ENCODE data around the gene RWDD1. TPM values are rescaled to one million over a fixed set of nuclear protein-coding genes. Genes with fewer than 3 reads are reported as not detected.

RWDD1 gene
- total RNA-seq, 1 experiment from 2014 or later = 24.6 TPM

DNA sequence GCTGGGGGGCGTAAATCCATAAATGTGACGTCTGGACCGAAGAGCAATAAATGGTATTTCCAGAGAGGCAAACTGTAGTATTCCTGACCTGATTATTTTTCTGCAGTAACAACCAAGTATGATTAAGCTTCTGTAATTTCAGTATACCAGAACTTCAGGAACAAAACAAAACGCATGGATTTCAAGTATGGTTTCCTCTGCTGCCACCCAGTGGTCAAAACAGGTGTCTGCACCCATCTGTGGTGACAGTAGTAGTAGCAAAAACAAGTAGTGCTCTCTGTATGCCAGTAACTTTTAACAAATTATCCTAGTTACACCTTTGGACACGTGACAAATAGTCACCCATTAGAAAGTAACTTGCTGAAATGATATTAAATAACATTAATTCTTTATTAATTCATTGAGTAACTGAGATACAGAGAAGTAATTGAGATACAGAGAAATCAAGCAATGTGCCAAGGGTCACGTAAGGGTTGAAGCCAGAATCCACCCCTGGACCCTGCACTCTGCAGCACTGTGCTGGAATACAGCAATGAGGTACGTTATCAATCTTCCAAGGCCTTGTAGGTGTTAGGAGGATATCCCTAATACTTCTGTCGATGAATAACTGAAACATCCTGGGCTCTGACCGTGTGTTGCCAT lies 9.8 kb upstream of the RWDD1 start:
- Histone ChIP-seq H3K27ac (ENCODE audit: low read length) (no peak overlapping the region), H3K4me3 (ENCODE audit: low read length) (no peak overlapping the region), H3K4me1 (ENCODE audit: insufficient read depth, low read length) (peaks cover 17% of the 10 kb centered on the region), H3K4me2 (ENCODE audit: low read length) (no peak overlapping the region), H3K36me3 (ENCODE audit: low read depth, low read length) (no peaks in the 10 kb centered on the region), H4K20me1 (ENCODE audit: low read length) (no peaks in the 10 kb centered on the region), H3K9me3 (ENCODE audit: low read length) (no peaks in the 10 kb centered on the region), H2AFZ (ENCODE audit: low read length) (no peak overlapping the region), H3K9ac (ENCODE audit: low read length) (no peak overlapping the region), H3F3A (ENCODE audit: low read length, unreplicated experiment) (no peaks in the 10 kb centered on the region), H3K79me2 (ENCODE audit: low read length) (no peaks in the 10 kb centered on the region), H3K27me3 (ENCODE audit: low read length) (no peaks in the 10 kb centered on the region), H3K9me2 (replicated peaks; ENCODE audit: low read length) (no peaks in the 10 kb centered on the region)
- BruUV-seq (replicated peaks) = no TSS peak
- TF ChIP-seq EZH2phosphoT487 (IDR thresholded peaks at IDR 0.05; ENCODE audit: borderline replicate concordance, low read length) (no peak), EZH2 (IDR thresholded peaks at IDR 0.05; ENCODE audit: low read length, unreplicated experiment) (no peak)
- TF ChIP-seq, protein P1, sequence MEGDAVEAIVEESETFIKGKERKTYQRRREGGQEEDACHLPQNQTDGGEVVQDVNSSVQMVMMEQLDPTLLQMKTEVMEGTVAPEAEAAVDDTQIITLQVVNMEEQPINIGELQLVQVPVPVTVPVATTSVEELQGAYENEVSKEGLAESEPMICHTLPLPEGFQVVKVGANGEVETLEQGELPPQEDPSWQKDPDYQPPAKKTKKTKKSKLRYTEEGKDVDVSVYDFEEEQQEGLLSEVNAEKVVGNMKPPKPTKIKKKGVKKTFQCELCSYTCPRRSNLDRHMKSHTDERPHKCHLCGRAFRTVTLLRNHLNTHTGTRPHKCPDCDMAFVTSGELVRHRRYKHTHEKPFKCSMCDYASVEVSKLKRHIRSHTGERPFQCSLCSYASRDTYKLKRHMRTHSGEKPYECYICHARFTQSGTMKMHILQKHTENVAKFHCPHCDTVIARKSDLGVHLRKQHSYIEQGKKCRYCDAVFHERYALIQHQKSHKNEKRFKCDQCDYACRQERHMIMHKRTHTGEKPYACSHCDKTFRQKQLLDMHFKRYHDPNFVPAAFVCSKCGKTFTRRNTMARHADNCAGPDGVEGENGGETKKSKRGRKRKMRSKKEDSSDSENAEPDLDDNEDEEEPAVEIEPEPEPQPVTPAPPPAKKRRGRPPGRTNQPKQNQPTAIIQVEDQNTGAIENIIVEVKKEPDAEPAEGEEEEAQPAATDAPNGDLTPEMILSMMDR (conservative IDR thresholded peaks at IDR 0.05; ENCODE audit: low read depth, low read length) = peak; percentile 84
- peak; percentile 64 for ATAC-seq
- peak; percentile 77 for DNase-seq
- intact Hi-C loops (cut with micrococcal nuclease) = loop anchor here (1.0 kb wide), 2 partner anchors 25 to 274 kb away; no protein-coding TSS in a partner anchor
- ChIA-PET POLR2A (ENCODE audit: unreplicated experiment) (no interaction called here), CTCF (interaction anchor here (0.6 to 1.2 kb wide), 4 partner anchors 50 to 461 kb away, joined by 3 to 9 read pairs (median 4); partner anchors contain the start of genes CALHM5 and NT5DC1)

DNA sequence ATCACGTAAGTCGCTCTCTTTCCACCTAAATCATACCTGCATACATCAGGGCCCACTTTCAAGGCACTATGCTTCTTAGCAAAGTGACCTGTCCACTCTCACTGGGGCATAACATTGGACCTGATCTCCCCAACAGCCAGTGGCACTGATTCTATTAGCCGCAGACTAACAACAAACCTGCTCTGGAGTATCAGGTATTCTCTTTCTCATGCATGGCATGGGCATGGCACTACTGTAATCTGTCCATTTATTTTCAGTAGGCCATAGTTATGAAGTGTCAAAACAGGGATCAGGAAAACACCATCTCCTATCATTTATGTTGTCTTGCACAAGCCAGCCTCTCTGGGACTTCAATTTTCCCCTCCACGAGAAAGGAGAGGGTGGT lies 9.3 kb upstream of the RWDD1 start:
- intact Hi-C loops (cut with micrococcal nuclease) = no loop called here
- H2AFZ ChIP-seq (ENCODE audit: low read length) = no peak overlapping the region
- POLR2A ChIA-PET (ENCODE audit: unreplicated experiment) = no interaction called here
- no peaks in the 10 kb centered on the region for H3K79me2 ChIP-seq (ENCODE audit: low read length)
- no peaks in the 10 kb centered on the region for H3K9me2 ChIP-seq (replicated peaks; ENCODE audit: low read length)
- DNase-seq (no peak), ATAC-seq (no peak)
- CTCF ChIA-PET = no interaction called here
- H3K4me2 ChIP-seq (ENCODE audit: low read length) = no peak overlapping the region
- H4K20me1 ChIP-seq (ENCODE audit: low read length) = no peaks in the 10 kb centered on the region
- no peak for TF ChIP-seq EZH2phosphoT487 (IDR thresholded peaks at IDR 0.05; ENCODE audit: borderline replicate concordance, low read length)
- TF ChIP-seq, protein P1 (conservative IDR thresholded peaks at IDR 0.05; ENCODE audit: low read depth, low read length) = no peak
- BruUV-seq (replicated peaks) = no TSS peak
- H3K9me3 ChIP-seq (ENCODE audit: low read length) = no peaks in the 10 kb centered on the region
- no peaks in the 10 kb centered on the region for H3K27me3 ChIP-seq (ENCODE audit: low read length)
- no peaks in the 10 kb centered on the region for H3K36me3 ChIP-seq (ENCODE audit: low read depth, low read length)
- no peak overlapping the region for H3K4me3 ChIP-seq (ENCODE audit: low read length)
- peaks cover 16% of the 10 kb centered on the region for H3K4me1 ChIP-seq (ENCODE audit: insufficient read depth, low read length)
- no peak overlapping the region for H3K27ac ChIP-seq (ENCODE audit: low read length)
- H3K9ac ChIP-seq (ENCODE audit: low read length) = no peak overlapping the region
- H3F3A ChIP-seq (ENCODE audit: low read length, unreplicated experiment) = no peaks in the 10 kb centered on the region

DNA sequence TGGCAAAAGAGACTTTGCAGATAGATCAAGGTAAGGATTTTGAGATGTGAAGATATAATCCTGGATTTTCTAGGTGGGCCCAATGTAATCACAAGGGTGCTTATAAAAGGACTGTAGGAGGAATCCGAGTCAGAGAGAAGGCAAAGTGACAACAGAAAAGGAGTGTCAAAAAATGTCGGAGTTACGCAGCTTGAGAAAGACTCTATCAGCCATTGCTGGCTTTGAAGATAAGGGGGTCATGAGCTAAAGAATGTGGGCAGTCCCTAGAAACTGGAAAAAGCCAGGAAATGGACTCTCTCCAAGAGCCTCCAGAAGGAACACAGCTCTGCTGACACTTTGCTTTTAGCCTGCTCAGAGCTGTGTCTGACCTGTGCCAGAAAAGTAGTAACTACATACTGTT lies 8.7 kb upstream of the RWDD1 start:
- Histone ChIP-seq H3K9me3 (ENCODE audit: low read length) (no peaks in the 10 kb centered on the region), H3K27me3 (ENCODE audit: low read length) (no peaks in the 10 kb centered on the region), H3K4me3 (ENCODE audit: low read length) (no peak overlapping the region), H3K4me2 (ENCODE audit: low read length) (no peak overlapping the region), H4K20me1 (ENCODE audit: low read length) (no peaks in the 10 kb centered on the region), H3K36me3 (ENCODE audit: low read depth, low read length) (no peaks in the 10 kb centered on the region), H3K79me2 (ENCODE audit: low read length) (no peaks in the 10 kb centered on the region), H3K9ac (ENCODE audit: low read length) (no peak overlapping the region), H3K4me1 (ENCODE audit: insufficient read depth, low read length) (peaks cover 12% of the 10 kb centered on the region), H2AFZ (ENCODE audit: low read length) (no peak overlapping the region), H3F3A (ENCODE audit: low read length, unreplicated experiment) (no peaks in the 10 kb centered on the region), H3K27ac (ENCODE audit: low read length) (no peak overlapping the region), H3K9me2 (replicated peaks; ENCODE audit: low read length) (no peaks in the 10 kb centered on the region)
- POLR2A ChIA-PET (ENCODE audit: unreplicated experiment) = interaction anchor here (0.6 kb wide), 1 partner anchor 139 kb away, joined by 3 read pairs; no protein-coding TSS in a partner anchor
- CTCF ChIA-PET = no interaction called here
- BruUV-seq (replicated peaks) = no TSS peak
- DNase-seq (no peak), ATAC-seq (no peak)
- intact Hi-C loops (cut with micrococcal nuclease) = no loop called here
- TF ChIP-seq EZH2phosphoT487 (IDR thresholded peaks at IDR 0.05; ENCODE audit: borderline replicate concordance, low read length) (no peak), EZH2 (IDR thresholded peaks at IDR 0.05; ENCODE audit: low read length, unreplicated experiment) (no peak)
- TF ChIP-seq, protein P1 (conservative IDR thresholded peaks at IDR 0.05; ENCODE audit: low read depth, low read length) = no peak

All from PC-3 (cell line).